Activated CD8-positive, alpha-beta memory T cell treated with anti-CD3 and anti-CD28 coated beads, Interleukin-2, amount 50 U/mL, for 1 hour (primary cell): ENCODE data around the gene GPR27.

ENCODE experiments used
- DNase-seq: peaks from one replicate; pipeline ENCODE4 v3.0.0-alpha.2; 2020; ENCODE audit errors: extremely low read depth

The GPR27 gene

DNA sequence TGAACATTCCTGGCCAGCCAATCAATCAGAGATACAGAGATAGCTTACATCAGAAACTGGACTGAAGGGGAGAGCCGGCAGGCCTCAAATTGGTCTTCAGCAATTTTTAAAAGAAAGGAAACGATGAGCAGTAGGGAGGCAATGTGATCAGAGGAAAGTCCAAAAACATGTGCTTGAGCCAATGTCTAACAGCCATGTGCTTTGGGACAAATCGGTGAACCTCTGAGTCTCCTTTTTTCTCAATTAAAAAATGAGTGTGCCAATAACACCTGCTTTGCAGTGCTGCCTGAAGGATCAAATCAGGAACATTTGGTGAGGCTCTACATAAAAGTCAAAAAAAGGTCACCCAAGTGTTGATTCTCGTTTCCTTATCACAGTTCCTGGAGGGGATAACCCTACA is 21.0 kb upstream of the GPR27 start:
- DNase-seq: no peak

DNA sequence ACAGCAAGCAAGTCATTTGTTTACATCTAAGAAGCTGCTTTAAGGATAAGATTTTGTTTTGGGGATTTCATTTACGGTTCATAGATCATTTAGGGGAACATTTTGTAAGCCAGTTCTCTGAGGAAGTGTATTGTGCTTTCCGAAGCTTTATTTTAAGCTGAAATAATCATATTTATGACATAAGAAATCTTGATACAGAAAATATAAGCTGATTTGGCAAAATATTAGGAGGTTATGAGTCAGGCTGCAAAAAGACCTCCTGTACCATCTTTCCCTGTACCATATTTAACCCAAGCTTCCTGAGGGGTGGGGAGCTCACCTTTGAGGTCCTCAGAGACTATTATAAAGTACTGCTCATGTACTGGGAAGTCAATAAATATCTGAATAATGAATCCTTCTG is 20.3 kb upstream of the GPR27 start:
- DNase-seq: no peak

DNA sequence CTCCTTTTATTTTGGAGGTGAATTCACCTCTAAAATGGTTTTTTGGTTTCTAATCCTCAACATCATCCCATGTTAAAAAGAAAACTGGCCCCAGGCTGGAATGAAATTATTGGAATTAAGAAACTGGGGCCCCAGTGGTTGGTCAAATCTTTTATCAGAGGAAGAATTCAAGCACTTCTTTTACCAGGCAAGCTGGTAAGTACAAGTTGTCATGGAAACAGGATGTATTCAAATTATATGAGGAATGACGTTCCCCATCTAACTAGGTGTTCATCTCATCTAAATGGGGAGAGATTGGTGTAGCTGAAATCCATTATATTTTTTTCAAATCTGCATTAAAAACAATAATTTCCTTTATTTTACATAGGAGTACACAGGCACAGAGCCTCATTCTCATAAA is 18.8 kb upstream of the GPR27 start:
- no peak for DNase-seq

DNA sequence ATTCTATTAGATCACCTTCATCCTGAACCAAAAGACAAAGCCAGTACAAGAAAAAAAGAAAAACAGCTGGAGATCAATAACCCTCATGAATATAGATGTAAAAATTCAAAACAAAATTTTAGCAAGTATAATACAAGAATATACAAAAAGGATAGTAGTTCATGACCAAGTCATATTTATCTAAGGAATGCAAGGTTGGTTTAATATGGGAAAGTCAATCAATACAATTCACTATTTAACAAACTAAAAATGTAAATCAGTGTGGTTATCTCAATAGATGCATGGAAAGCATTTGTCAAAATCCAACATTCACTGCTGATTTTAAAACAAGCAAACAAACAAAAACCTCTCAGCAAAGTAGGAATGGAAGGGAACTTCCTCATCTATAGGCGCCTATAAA is 11.0 kb upstream of the GPR27 start:
- no peak for DNase-seq

DNA sequence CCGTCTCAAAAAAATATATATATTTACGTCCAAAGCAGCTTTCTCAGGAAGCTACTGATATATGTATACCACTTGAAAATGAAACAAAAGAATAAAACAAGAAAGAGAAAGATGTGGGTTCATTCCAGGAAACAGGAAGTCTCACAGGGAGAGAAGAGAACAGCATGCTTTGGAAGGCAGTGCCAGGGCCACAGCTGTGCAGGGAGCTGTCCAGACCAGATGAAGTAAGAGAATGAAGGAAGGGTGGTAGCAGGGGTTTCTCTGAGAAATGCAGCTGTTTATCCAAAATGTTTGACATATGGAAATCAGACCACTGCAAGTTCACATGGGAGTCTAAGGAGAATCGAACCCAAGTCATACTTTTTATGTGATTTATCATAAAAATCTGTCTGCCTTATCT is 8.9 kb upstream of the GPR27 start:
- DNase-seq: no peak

DNA sequence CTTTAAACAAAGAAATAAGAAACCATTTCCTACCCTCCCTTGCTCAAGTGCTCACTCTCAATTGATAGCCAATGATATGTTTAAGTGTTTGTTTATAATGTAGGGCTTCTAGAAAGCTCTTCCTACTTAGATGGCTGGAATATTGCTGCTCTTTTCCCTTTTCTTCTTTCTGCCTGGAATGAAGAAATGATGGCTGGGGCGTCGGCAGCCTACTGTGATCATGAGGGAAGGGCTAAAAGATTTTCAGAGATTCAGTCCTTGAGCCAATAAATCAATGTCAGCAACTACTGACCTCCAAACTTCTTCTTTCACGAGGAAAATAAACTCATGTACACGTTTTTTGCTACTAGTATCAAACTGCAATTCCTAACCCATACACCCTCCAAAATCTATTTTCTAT is 2.1 kb upstream of the GPR27 start:
- DNase-seq: no peak

DNA sequence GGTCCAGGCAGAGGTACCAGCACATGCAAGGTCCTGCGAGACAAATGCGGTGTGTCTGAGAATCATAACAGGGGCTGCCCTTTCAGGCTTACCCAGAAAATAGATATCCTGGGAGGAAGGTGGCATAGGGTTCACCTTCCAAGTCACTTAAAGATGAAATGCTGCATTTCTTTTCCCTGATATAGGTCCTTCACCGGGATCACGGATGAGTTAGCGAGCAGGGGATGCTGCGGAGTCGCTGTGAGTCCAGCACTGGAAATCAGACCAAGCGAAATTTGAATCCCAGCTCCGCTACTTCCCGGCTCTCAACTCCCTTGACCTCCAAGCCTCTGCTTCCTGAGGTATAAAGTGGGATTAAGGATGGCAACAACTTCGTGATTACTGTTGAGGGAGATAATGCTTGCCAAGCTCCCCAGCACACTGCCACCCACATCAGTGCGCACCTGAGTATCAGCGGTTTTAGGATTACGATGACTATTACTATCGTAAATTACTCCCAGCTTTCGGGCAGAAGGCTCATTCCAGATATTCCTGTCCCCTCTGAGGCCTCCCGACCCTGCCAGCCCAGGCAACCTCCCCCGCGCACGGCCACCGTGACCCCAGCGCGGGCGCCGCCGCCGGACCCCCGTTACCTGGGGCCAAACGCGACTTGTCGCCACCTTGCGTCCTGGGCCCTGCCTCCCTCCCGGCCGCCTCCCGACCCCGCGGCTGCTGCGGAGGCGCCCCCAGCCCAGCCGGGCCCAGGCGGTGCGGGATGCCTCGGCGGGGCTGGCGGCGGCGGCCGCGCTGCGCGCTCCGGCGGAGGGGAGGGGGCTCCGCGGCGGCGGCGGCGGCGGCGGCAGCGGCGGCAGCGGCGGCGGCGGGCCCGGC is 589 bp upstream of the GPR27 start:
- no peak for DNase-seq

DNA sequence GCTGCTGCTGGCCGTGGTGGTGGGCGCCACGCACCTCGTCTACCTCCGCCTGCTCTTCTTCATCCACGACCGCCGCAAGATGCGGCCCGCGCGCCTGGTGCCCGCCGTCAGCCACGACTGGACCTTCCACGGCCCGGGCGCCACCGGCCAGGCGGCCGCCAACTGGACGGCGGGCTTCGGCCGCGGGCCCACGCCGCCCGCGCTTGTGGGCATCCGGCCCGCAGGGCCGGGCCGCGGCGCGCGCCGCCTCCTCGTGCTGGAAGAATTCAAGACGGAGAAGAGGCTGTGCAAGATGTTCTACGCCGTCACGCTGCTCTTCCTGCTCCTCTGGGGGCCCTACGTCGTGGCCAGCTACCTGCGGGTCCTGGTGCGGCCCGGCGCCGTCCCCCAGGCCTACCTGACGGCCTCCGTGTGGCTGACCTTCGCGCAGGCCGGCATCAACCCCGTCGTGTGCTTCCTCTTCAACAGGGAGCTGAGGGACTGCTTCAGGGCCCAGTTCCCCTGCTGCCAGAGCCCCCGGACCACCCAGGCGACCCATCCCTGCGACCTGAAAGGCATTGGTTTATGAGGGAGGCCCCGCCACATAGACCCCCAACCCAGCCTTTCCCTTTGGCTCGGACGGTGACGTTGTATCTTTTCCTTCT is 1.1 kb downstream of the GPR27 start:
- DNase-seq: no peak

DNA sequence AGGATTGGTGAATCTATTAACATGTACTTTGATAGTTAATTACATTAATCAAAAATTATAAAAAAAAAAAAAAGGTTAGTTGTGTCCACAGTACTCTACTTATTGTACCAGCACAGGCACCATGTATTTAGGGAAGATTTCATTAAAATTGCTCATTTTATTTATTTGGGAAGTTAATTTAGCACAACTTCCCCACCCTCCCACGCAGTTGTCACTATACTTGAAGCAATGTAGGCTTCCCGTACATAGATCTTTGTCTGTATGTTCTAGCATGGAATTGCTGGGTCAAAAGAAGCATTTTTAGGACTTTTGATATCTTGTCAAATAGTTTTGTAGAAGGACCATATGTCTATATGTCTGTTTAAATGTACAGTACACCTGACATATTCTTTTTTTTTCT is 4.4 kb downstream of the GPR27 start:
- DNase-seq: no peak

DNA sequence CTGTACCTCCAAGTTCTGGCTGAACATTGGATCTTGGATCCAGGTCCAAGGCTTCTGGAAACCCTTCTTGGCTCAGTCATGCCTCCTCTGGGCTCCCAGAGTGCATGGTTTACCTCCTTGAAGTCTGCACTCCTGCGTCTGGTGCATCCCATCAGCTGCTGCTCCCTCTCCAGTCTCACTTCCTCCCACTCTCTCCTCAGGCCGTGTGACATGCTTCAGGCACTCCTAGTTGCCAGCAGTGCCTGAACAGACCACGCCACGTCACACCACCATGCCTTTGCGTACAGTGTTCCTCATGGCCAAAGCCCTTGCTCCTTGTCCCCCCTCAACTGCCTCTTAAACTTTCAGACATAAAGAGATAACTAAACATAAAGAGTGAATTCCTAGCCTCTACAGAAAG is 5.7 kb downstream of the GPR27 start:
- DNase-seq: no peak

DNA sequence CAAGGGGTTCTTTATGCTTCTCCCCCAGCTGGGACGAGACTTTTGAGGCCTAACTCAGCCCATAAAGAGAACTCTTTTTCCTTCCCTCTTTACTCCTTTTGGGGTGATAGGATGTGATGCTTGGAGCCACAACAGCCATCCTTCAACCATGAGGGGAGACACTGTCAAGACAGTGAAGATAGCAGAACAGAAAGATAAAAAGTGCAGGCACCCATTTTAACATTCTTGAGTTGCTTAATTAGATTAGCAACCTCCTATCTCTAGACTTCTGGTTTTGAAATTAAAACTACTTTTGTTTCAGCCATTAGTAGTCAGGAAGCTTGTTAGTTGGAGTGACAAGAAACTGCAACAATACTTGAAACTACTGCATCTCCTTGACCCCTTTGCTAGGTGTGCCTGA is 6.5 kb downstream of the GPR27 start:
- DNase-seq: no peak

DNA sequence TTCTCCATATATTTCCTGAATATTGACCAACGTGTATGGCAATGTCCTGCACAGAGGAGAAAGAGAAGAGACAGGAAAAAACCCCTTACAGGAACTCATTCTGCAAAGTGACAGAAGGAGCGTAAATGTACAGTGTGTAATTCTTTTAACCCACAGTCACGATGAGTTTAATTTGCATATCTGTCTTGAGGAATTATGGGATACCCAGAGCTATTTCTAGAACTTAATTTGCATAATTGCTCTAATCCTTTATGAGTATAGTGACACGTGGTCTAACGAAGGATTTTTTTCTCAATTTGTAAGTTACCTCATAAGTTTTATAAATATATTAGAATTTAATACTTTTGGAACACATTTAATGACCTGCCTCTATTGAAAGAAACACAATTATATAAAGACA is 9.8 kb downstream of the GPR27 start:
- DNase-seq: no peak

DNA sequence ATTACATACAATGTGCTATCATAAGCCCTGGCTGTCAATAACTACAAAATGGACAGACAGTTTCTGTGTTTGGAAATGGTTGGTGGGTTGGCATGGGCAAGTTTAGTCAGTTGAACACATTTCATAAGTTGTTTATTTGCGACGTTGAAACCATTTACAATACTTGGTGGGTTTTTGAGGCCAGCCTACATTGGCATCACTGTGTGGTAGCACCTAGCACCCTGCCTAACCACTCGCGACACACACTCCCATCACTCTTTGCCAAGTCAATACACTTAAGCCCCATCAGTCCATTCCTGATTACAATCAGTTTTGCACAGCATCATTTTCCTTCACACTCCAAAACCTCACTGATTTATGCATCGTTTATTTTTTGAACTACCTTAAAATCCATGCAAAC is 17.5 kb downstream of the GPR27 start:
- DNase-seq: no peak

DNA sequence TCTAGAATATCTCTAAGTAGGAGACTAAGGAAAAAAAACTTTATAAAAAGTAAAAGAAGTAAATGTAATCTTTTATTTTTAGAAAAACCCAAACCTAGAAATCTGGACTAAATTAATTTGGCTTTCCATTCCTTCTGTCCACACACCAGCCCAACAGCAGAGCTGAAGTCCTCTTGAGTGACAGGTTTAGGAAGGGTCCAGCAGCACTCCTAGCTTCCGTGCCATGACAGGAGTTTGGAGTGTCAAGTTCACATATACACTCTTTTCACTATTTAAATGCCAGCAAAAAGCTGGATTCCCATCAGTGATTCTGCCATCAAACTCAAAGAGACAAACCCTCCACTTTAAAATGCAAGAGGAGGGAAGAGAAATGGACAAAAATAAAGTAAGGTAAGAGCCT is 18.2 kb downstream of the GPR27 start:
- no peak for DNase-seq

DNA sequence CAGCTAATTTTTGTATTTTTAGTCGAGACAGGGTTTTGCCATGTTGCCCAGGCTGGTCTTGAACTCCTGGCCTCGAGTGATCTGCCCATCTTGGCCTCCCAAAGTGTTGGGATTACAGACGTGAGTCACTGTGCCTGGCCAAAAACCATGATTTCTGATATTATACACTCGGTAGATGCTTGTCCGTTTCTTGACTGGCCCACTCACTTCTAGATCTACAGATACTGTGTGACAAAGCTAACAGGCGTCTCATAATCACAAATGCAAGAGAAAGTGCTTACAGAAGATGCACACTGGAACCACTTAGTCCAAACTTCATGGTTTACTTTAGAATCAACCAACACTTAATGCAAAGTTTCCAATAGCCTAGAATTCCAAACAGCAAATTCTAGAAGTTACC is 22.9 kb downstream of the GPR27 start:
- DNase-seq: no peak

DNA sequence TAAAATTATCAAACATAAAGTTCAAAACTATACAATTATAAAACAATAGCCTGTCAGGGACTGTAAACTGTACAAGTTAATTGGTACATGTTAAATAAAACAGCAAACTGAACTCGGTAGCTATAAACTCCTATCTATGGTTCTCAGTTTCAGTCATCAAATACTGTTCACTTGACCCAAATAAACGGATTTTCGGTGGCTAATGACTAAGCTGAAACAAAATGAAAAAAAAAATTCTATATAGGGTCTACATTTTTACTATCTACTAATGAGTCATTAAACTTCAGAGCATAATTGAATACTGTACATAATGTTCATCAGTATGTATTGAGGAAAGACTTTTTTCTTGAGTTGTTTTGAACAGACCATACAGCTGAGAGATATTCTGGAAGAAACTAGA is 24.7 kb downstream of the GPR27 start:
- no peak for DNase-seq

DNA sequence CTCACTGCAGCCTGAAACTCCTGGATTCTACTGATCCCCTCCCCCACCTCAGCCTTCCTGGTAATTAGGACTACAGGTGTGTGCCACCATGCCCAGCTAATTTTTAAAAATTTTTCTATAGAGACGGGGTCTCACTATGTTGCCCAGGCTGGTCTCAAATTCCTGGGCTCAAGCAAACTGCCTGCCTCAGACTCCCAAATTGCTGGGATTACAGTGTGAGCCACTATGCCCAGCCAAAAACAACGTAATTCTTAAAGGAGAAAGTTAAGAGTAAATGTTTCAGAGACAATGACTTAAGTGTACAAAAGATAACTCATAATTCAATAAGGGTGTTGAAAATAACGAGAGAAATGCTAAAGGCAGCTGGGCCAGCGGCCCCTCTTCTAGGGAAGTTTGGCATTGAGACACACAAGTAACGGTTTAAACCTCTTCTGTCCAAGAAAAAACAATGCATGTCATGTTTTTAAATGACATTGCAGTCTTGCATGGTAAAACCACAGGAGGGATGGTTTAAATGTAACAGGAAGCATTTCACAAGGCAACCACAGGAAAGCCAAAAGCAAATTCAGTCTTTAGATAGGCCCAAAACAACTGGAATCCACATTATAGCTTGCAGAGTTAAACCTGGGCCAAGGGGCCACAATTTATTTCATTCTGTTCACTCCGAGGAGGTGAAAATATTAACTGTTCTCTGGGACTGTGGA is 26.2 kb downstream of the GPR27 start:
- DNase-seq: no peak

DNA sequence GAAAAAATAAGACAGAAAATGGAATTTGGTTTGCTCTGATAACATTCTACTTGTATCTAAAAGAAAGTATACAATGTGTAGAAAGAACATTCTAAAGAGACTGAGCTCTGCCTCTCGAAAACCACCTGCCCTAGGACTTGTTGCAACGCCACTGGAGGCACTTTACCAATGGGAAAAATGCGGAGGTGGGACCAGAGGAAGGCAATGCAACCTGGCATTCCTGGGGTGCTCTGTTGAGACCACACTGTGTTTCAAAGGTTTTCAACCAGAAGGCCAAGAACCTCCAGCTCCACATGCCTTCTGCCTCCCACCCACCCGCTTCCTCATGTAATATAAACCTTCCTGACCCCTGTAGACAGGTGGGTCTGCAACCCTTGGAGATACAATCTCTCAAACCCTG is 26.8 kb downstream of the GPR27 start:
- no peak for DNase-seq

DNA sequence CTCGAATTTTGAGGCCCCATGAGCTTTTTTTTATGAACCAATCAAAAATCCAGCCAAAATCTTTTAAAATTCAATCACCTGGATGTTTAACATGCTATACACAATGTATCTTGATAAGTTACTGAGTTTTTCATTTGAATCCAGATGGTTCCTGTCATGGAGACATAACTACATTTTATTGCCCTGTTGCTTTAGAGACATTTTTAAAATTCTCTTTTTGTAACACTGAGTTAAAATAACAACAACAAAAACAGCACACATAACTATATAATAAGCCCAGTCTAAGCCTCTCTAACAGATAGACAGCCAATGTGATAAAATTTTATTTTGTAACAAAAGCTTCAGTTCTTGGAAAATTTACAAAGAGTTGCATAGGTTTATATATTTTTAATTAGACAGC is 29.5 kb downstream of the GPR27 start:
- no peak for DNase-seq

DNA sequence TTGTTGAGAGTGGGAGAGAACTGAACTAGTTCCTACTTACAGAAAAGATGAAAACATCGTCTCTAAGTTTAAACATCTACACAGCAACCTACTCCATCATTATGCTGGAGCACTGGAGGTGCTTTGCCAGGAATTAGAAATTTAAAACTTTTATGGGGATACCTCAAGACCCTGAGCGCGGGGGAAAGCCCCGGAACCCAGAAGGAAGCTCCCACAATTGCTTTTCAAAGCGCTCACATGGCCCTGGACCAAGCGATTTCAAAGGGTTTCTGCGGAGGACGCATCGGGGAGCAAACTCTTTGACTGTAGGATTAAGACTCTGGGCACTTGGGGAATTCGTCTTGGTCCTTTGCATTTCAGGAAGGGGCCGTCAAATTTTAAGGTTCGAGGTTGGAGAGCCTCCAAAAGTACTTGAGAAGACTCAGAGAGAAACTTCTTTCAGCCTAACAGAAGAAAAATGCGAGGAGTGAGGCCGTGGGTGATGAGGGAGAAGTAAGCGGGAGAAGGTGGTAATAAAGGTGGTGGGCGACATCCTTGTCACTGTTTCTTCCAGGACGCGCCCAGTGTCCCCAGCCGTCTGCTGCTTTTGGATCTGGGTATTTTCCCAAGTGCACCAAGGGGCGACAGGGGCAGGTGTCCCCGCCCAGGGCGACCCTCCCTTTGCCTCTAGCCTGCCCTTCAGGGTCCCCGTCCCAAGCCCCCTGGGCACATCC is 30.7 kb downstream of the GPR27 start:
- DNase-seq: no peak

DNA sequence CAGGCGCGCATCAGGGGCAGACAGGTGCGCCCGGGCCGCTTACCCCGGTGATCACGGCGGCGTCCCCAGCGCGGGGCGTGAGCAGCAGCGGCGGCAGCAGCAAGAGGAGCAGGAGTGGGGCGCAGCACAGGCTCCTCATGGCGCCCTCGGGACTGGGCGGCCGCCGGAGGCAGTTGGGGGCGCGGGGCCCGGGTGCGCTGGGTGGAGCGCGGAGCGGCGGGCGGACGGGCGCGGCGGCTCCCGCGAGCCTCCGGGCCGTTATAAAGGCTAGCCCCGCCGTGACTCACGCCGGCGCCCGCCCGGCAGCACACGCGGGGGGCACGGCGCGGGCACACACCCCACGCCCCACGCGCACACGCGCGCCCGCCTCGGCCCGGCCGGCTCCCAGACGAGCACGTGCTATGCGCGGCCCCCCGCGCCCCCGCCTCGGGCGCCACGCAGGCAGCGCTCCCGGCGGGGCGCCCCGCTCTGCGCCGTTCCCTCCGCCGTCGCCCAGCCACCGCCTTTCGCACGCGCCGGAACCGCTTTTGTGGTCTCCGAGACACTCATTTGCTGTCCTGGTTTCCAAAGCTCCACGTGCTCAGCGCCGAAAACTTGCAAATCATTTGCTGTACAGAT is 31.4 kb downstream of the GPR27 start, which contains the start of gene PROK2:
Gene PROK2 (minus strand): TSS at position 235 of the 618 bp plus-strand sequence. CDS start 96 bp downstream, at position 139.
- no peak for DNase-seq
